Measurements from ENCODE around the gene KRT13. TPM values are rescaled to one million over a fixed set of nuclear protein-coding genes. Genes with fewer than 3 reads are reported as not detected.
A peak's percentile ranks its signal among the peaks of the same experiment; 100 is the strongest.

Gene KRT13
- total RNA-seq, 1 donor from 2014 or later: 112 TPM

GRCh38 chr17:41549596-41550039 is 44.2 kb upstream of the KRT13 start:
- FAIRE-seq (no peak), DNase-seq (ENCODE audit: low read depth) (no peak)
- no peak for TF ChIP-seq CTCF (IDR thresholded peaks at IDR 0.05; ENCODE audit: insufficient read depth, low read length, severe bottlenecking)
- Histone ChIP-seq H3K4me3 (ENCODE audit: low read depth, low read length) (no peak overlapping the region), H3K36me3 (ENCODE audit: control insufficient read depth, insufficient read depth, low read length) (no peaks in the 10 kb centered on the region), H3K27me3 (ENCODE audit: control insufficient read depth, insufficient read depth, low read length) (no peaks in the 10 kb centered on the region)

GRCh38 chr17:41548844-41549595 is 43.6 kb upstream of the KRT13 start:
- DNase-seq (ENCODE audit: low read depth) (peak; percentile 82), FAIRE-seq (peak; percentile 82)
- Histone ChIP-seq H3K36me3 (ENCODE audit: control insufficient read depth, insufficient read depth, low read length) (no peaks in the 10 kb centered on the region), H3K4me3 (ENCODE audit: low read depth, low read length) (peak overlapping the region; percentile 15), H3K27me3 (ENCODE audit: control insufficient read depth, insufficient read depth, low read length) (no peaks in the 10 kb centered on the region)
- peak; percentile 92 for TF ChIP-seq CTCF (IDR thresholded peaks at IDR 0.05; ENCODE audit: insufficient read depth, low read length, severe bottlenecking)

- TF ChIP-seq CTCF (IDR thresholded peaks at IDR 0.05; ENCODE audit: insufficient read depth, low read length, severe bottlenecking): no peak
- Histone ChIP-seq H3K27me3 (ENCODE audit: control insufficient read depth, insufficient read depth, low read length) (no peaks in the 10 kb centered on the region), H3K4me3 (ENCODE audit: low read depth, low read length) (peak overlapping the region; percentile 15), H3K36me3 (ENCODE audit: control insufficient read depth, insufficient read depth, low read length) (no peaks in the 10 kb centered on the region)
- DNase-seq (ENCODE audit: low read depth) (peak; percentile 99), FAIRE-seq (peak; percentile 99)
Observed at GRCh38 chr17:41547921-41548843, 42.8 kb upstream of the KRT13 start.

GRCh38 chr17:41547378-41547841 is 42.0 kb upstream of the KRT13 start:
- no peak for FAIRE-seq
- no peak overlapping the region for H3K4me3 ChIP-seq (ENCODE audit: low read depth, low read length)

GRCh38 chr17:41546819-41547218 is 41.4 kb upstream of the KRT13 start:
- DNase-seq (ENCODE audit: low read depth): no peak
- Histone ChIP-seq H3K36me3 (ENCODE audit: control insufficient read depth, insufficient read depth, low read length) (no peaks in the 10 kb centered on the region), H3K27me3 (ENCODE audit: control insufficient read depth, insufficient read depth, low read length) (no peaks in the 10 kb centered on the region), H3K4me3 (ENCODE audit: low read depth, low read length) (no peak overlapping the region)
- no peak for TF ChIP-seq CTCF (IDR thresholded peaks at IDR 0.05; ENCODE audit: insufficient read depth, low read length, severe bottlenecking)
- no peak for FAIRE-seq

More at GRCh38 chr17:41547378-41547841, 42.0 kb upstream of the KRT13 start:
- no peak for TF ChIP-seq CTCF (IDR thresholded peaks at IDR 0.05; ENCODE audit: insufficient read depth, low read length, severe bottlenecking)
- H3K36me3 ChIP-seq (ENCODE audit: control insufficient read depth, insufficient read depth, low read length): no peaks in the 10 kb centered on the region
- H3K27me3 ChIP-seq (ENCODE audit: control insufficient read depth, insufficient read depth, low read length): no peaks in the 10 kb centered on the region
- no peak for DNase-seq (ENCODE audit: low read depth)
